Stomach (tissue), 9 donors: ENCODE measurements around the gene KIF6. TPM values are rescaled to one million over a fixed set of nuclear protein-coding genes. Genes with fewer than 3 reads are reported as not detected.

Experiments
- DNase-seq, 2 donors: peaks; one replicate each; pipeline versions ENCODE4 v3.0.0 to v3.0.0-alpha.2; 2013 to 2019
- H3K27ac ChIP-seq, 5 donors: fragments of 200-600 bp in 4 of 5; sonication (generic) in 4 of 5; one replicate each; pipeline ENCODE4 v1.5.1; 2013 to 2019; ENCODE audit warnings: mild to moderate bottlenecking in 1 of 5, moderate library complexity in 1 of 5
- H3K27me3 ChIP-seq, 3 donors: fragments of 200-600 bp; sonication (generic); one replicate each; pipeline ENCODE4 v1.5.1; 2017 to 2019; ENCODE audit warnings: mixed run types in 1 of 3
- H3K36me3 ChIP-seq, 4 donors: fragments of 200-600 bp; sonication (generic); 1 replicate in 3 of 4; 2 replicates in 1 of 4; pipeline ENCODE4 v1.5.1; 2016 to 2019
- H3K4me1 ChIP-seq, 4 donors: fragments of 200-600 bp; sonication (generic); one replicate each; pipeline ENCODE4 v1.5.1; 2016 to 2019
- H3K4me3 ChIP-seq, 4 donors: fragments of 200-600 bp; sonication (generic) in 3 of 4; one replicate each; pipeline ENCODE4 v1.5.1; 2016 to 2019; ENCODE audit warnings: mild to moderate bottlenecking in 1 of 4
- H3K9me3 ChIP-seq, 4 donors: fragments of 200-600 bp; sonication (generic); one replicate each; pipeline ENCODE4 v1.5.1; 2016 to 2019
- CTCF ChIP-seq, 7 experiments: fragments of 450-650 bp in 4 of 7; fragments of 200-600 bp in 3 of 7; sonication (generic) in 3 of 7; IDR thresholded peaks; one replicate each; pipeline ENCODE4 v1.5.1; 2016 to 2019; ENCODE audit warnings: antibody characterized with exemption in 7 of 7, control low read depth in 2 of 7, mild to moderate bottlenecking in 1 of 7
- EP300 ChIP-seq: sonication (generic); formaldehyde crosslinking; IDR thresholded peaks from one replicate; pipeline ENCODE4 v1.6.1; 2017; ENCODE audit warnings: antibody characterized with exemption
- POLR2A ChIP-seq, 4 donors: fragments of 450-650 bp; IDR thresholded peaks; one replicate each; pipeline ENCODE4 v1.6.1; 2016; ENCODE audit warnings: antibody characterized with exemption in 4 of 4, control low read depth in 2 of 4, mild to moderate bottlenecking in 1 of 4, moderate library complexity in 1 of 4
- POLR2AphosphoS5 ChIP-seq, 3 donors: sonication (generic); formaldehyde crosslinking; IDR thresholded peaks; one replicate each; pipeline ENCODE4 v1.6.1; 2016; ENCODE audit warnings: antibody characterized with exemption in 3 of 3
- WGBS, 5 donors: extraction: QIAGEN DNeasy Blood & Tissue Kit in 3 of 5; methylation state at CpG; one replicate each; pipeline versions ENCODE4 v1.1.5 to v1.1.7; 2013 to 2018; 5-methylcytosine and 5-hydroxymethylcytosine counted together
- intact Hi-C: fragments of 100-400 bp; cut with DNase I; formaldehyde crosslinking; loops from one replicate; pipeline ENCODE4 v1.15.1; 2023; ENCODE audit warnings: low total_unique reads
- polyA plus RNA-seq, 3 donors: library from polyadenylated mRNA; stranded (reverse); fragments of 200-250 nt; gene quantifications; one replicate each; pipeline ENCODE4 v1.2.3, GENCODE V29; 2013
- small RNA-seq, 4 donors: library from RNA; depleted of rRNA; stranded (forward); fragments of <200 nt; gene quantifications; one replicate each; pipeline ENCODE3, GENCODE V24; 2016
- total RNA-seq, 5 donors: library from RNA; depleted of rRNA; stranded (reverse); fragments of >200 nt; gene quantifications; one replicate each; pipeline versions ENCODE4 v1.1.0 to v1.2.3, GENCODE V29; 2014 to 2016
- donor health status: healthy with polysubstance abuse.
- donor health status: Bipolar disorder and iron deficiency.
- donor health status: healthy.

KIF6 gene
- total and polyA plus RNA-seq, 8 donors, result 0.25 to 9.8 (median 0.37) TPM; not detected in 3

- Histone ChIP-seq H3K4me1 (peaks cover 0 to 14% (median 12%) of the 10 kb centered on the region in 4 donors), H3K4me3 (no peak overlapping the region), H3K9me3 (no peaks in the 10 kb centered on the region), H3K27me3 (peaks cover 0 to 20% (median 0%) of the 10 kb centered on the region in 3 donors), H3K27ac (no peak overlapping the region), H3K36me3 (no peaks in the 10 kb centered on the region)
- TF ChIP-seq POLR2AphosphoS5 (IDR thresholded peaks at IDR 0.05) (no peak), POLR2A (IDR thresholded peaks at IDR 0.05) (no peak), EP300 (no peak)
- 39 to 80% (median 62%) methylated on average over 2 of the region's 2 CpGs for WGBS, 5 donors
- intact Hi-C loops, result no loop called here
- DNase-seq, result no peak
Measured at GRCh38 chr6:39282774-39283173, 442.4 kb downstream of the KIF6 start.

- peak overlapping the region in 3 of 5 donors; percentile 61 to 84 (median 82) for H3K27ac ChIP-seq
- H3K36me3 ChIP-seq, result no peaks in the 10 kb centered on the region
- H3K9me3 ChIP-seq, result no peaks in the 10 kb centered on the region
- peak in 1 of 2 donors; percentile 49 for DNase-seq
- H3K4me3 ChIP-seq, result no peak overlapping the region
- TF ChIP-seq EP300 (no peak), POLR2AphosphoS5 (IDR thresholded peaks at IDR 0.05) (no peak), POLR2A (IDR thresholded peaks at IDR 0.05) (no peak), CTCF (IDR thresholded peaks at IDR 0.05) (no peak)
- peaks cover 0 to 20% (median 0%) of the 10 kb centered on the region in 3 donors for H3K27me3 ChIP-seq
- intact Hi-C loops, result no loop called here
- H3K4me1 ChIP-seq, result peaks cover 0 to 14% (median 12%) of the 10 kb centered on the region in 4 donors
- 61 to 73% (median 64%) methylated on average over 10 to 11 of the region's 11 CpGs for WGBS, 5 donors
Measured at GRCh38 chr6:39281312-39281980, 443.8 kb downstream of the KIF6 start.

- TF ChIP-seq POLR2AphosphoS5 (IDR thresholded peaks at IDR 0.05), result peak in 1 of 3 donors; percentile 24
- no peak for TF ChIP-seq EP300
- H3K4me3 ChIP-seq, result no peak overlapping the region
- peak; percentile 60 to 87 for DNase-seq
- H3K4me1 ChIP-seq, result peaks cover 0 to 14% (median 12%) of the 10 kb centered on the region in 4 donors
- peaks cover 0 to 20% (median 0%) of the 10 kb centered on the region in 3 donors for H3K27me3 ChIP-seq
- no peaks in the 10 kb centered on the region for H3K9me3 ChIP-seq
- intact Hi-C loops, result no loop called here
- H3K27ac ChIP-seq, result peak overlapping the region; percentile 61 to 84 (median 69)
- no peaks in the 10 kb centered on the region for H3K36me3 ChIP-seq
- 24 to 36% (median 32%) methylated on average over 8 of the region's 8 CpGs for WGBS, 5 donors
Measured at GRCh38 chr6:39280247-39280731, 444.9 kb downstream of the KIF6 start.

Small RNA genes within 50 kb of the gene (small RNA-seq; reads per million reads assigned to genes)
- 0 reads per million in 4 donors for gene RNU1-54P

Other genes starting within 250 kb of the KIF6 start
- gene DAAM2, start 67.0 kb upstream of the KIF6 start, total RNA-seq, result 10 to 100 TPM in 4 of 5 donors, 1 to 10 TPM in 1; 9.3 to 78.8 (median 35.7) TPM
- gene DAAM2, start 67.0 kb upstream of the KIF6 start, polyA plus RNA-seq, result 10 to 100 TPM; 15.1 to 18.5 (median 17.9) TPM
- 10 to 100 TPM in 3 of 5 donors, 1 to 10 TPM in 2; 4.0 to 15.4 (median 13.6) TPM for gene MOCS1, start 209.1 kb upstream of the KIF6 start, total RNA-seq
- 10 to 100 TPM in 1 of 3 donors, 1 to 10 TPM in 2; 6.3 to 11.3 (median 8.7) TPM for gene MOCS1, start 209.1 kb upstream of the KIF6 start, polyA plus RNA-seq